VCaP (cell line): Measurements from ENCODE around the gene NBPF14.
"Not testable (repeated sequence)": the region's sequence is repeated elsewhere in the genome, so short reads cannot be mapped to it uniquely, and the experiment has no call there.

ENCODE experiments used
- H3K27ac ChIP-seq: fragments of 450-650 bp; 2 replicates; pipeline ENCODE4 v1.5.1; 2017
- TF ChIP-seq, protein P1 (sequence below): fragments of 450-650 bp; conservative IDR thresholded peaks from 2 replicates; pipeline ENCODE4 v1.5.1; 2017; ENCODE audit warnings: mild to moderate bottlenecking, moderate library complexity

Gene NBPF14, protein sequence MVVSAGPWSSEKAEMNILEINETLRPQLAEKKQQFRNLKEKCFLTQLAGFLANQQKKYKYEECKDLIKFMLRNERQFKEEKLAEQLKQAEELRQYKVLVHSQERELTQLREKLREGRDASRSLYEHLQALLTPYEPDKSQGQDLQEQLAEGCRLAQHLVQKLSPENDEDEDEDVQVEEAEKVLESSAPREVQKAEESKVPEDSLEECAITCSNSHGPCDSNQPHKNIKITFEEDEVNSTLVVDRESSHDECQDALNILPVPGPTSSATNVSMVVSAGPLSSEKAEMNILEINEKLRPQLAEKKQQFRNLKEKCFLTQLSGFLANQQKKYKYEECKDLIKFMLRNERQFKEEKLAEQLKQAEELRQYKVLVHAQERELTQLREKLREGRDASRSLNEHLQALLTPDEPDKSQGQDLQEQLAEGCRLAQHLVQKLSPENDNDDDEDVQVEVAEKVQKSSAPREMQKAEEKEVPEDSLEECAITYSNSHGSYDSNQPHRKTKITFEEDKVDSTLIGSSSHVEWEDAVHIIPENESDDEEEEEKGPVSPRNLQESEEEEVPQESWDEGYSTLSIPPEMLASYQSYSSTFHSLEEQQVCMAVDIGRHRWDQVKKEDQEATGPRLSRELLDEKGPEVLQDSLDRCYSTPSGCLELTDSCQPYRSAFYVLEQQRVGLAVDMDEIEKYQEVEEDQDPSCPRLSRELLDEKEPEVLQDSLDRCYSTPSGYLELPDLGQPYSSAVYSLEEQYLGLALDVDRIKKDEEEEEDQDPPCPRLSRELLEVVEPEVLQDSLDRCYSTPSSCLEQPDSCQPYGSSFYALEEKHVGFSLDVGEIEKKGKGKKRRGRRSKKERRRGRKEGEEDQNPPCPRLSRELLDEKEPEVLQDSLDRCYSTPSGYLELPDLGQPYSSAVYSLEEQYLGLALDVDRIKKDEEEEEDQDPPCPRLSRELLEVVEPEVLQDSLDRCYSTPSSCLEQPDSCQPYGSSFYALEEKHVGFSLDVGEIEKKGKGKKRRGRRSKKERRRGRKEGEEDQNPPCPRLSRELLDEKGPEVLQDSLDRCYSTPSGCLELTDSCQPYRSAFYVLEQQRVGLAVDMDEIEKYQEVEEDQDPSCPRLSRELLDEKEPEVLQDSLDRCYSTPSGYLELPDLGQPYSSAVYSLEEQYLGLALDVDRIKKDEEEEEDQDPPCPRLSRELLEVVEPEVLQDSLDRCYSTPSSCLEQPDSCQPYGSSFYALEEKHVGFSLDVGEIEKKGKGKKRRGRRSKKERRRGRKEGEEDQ (N-terminal part only)

DNA sequence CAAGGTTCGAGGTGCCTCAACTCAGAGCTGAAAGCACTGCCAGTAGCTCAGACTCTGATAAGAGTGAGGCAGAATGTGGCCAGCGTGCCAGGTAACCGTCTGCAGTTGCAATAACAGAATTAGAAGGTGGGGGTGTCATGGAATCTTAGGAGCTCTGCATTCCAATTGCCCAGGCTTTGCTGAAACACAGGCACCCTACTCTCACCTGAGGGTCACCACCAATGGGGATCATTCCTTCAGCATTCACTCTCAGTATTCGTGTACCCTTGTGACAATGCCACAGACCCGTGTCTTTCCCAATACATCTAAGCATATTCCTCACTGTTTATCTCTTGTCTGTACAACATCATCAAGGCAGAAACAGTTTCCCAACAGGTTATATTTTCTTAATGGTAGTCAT lies at the start of gene NBPF14:
TSS of gene NBPF14 (minus strand) at position 101 of the 400 bp plus-strand sequence. CDS start 294 bp downstream, outside the sequence.
- not testable (repeated sequence) for H3K27ac ChIP-seq

DNA sequence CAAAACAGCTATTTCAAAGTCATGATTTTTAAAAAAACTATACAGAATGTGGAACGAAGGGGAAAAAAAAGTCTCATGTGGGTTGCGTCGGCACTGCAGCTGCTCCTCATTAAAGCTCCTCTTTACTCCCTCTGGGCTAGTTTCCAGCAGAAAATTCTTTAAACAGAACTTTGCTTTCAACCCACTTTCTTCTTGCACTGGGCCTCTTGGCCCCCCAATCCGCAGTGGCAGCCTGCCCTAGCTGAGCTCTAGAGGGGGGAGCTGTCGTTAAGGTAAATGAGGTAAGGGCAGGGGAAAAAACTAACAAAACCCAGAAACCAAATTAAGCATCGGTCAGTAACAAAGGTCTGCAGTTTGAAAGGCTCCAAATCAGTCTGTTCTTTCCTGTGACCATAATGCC lies 29.6 kb upstream of the NBPF14 start:
- not testable (repeated sequence) for H3K27ac ChIP-seq

DNA sequence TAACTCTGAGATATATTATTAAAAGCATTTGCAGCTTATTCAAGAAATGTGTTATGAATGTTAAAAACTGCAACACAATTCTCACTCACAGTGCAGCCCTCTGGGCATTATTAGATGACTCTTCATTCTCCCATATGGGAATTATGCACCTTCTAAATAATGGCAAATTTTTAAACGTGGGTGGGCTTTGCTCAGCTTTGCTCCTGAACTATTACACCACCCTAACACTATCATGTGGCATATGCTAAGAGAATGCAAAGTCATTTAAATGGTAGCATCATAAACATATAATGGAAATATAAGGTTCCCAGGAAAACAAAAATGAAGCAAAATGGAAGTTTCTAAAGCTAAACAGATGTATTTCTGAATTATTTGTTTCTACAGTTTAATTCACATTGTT lies 22.4 kb upstream of the NBPF14 start:
- not testable (repeated sequence) for H3K27ac ChIP-seq

DNA sequence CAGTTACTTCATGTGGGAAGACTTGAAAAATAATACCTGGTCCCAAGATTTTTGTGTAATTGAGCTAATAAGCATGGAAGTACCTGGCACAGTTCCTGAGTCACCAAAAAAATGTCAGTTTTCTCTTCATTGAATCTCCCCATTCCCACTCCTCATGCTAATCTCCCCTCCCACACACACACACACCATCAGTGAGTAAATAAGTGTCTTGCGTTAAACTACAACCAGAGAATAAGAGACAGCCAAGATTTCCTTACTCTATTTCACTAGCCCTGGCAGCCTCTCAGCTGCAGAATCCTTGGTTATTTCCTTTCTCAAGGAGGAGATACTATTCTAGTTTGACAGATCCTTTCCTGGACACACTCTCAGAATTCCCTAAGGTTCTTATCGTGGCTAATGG lies 9.5 kb upstream of the NBPF14 start:
- not testable (repeated sequence) for H3K27ac ChIP-seq

DNA sequence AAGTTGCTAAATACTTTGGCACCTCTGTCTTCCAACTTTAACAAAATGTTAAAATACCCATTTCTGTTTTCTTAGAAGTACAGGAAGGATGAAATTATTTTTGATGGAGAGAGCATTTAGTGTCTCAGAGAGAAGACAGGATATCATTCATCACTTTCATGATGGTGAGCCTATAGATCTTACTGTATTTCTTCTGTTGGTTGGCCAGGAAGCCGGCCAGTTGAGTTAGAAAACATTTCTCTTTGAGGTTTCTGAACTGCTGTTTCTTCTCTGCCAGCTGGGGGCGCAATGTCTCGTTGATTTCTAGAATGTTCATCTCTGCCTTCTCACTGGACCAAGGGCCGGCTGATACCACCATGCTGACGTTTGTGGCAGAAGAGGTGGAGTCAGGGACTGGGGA lies 451 bp downstream of the NBPF14 start:
- H3K27ac ChIP-seq: not testable (repeated sequence)
- TF ChIP-seq, protein P1, sequence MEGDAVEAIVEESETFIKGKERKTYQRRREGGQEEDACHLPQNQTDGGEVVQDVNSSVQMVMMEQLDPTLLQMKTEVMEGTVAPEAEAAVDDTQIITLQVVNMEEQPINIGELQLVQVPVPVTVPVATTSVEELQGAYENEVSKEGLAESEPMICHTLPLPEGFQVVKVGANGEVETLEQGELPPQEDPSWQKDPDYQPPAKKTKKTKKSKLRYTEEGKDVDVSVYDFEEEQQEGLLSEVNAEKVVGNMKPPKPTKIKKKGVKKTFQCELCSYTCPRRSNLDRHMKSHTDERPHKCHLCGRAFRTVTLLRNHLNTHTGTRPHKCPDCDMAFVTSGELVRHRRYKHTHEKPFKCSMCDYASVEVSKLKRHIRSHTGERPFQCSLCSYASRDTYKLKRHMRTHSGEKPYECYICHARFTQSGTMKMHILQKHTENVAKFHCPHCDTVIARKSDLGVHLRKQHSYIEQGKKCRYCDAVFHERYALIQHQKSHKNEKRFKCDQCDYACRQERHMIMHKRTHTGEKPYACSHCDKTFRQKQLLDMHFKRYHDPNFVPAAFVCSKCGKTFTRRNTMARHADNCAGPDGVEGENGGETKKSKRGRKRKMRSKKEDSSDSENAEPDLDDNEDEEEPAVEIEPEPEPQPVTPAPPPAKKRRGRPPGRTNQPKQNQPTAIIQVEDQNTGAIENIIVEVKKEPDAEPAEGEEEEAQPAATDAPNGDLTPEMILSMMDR: 0 out of 2 replicates have a peak, but pooled peaks have one; percentile 6

DNA sequence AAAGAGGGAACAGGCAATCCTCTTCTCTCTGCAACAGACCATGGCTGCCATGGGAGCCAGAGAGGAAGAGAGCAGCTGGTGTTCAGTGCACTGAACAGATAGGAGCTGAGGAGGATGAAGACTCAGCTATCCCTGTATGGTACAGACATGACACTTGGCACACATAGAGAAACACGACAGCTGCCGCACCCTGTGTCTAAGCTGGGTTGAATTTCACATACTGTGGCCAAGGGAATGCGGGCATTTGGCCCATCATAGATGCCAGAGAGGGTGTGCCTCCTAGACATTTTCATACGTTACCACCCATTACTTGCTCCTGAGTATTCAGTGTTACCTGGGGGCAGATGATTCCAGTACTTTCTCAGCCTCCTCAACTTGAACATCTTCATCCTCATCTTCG lies 4.7 kb downstream of the NBPF14 start:
- H3K27ac ChIP-seq: not testable (repeated sequence)

DNA sequence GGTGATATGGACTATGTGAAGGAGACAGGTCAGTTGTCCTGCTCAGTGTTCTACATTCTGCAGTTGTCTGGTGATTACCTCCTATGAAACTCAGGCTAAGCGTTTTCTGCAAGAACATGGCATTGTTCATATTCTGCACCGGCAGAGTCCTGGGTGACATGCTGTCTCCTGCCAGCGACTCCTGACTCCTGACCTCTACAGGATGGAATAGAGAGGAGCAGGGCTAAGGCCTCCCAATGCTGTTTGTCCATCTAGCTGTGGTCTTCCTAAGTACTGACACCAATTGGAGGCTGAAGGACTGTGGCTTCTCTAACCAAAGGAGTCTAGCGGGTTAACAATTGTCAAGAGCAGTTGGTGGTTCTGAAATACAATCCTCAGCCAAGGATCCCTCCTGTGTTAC lies 63.7 kb downstream of the NBPF14 start:
- not testable (repeated sequence) for H3K27ac ChIP-seq

DNA sequence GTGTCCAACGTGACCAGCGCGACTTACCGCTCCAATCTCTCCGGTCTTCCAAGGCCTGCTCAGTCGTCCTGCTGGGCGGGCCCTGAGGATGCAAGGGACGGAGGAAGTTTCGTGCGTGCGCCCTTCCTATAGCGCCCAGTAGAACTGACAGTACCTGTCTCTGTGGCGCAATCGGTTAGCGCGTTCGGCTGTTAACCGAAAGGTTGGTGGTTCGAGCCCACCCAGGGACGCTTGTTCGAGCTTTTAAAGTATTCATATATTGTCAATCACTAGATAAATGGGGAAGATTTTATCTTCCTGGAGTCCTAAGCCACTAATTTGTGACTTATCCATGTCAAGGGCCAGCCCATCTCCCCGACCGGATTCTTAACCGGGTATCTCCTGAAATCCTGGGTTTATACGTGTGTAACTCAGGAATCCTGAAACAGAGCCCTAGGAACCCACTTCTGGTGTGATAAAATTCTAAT lies 66.7 kb downstream of the NBPF14 start:
- peak overlapping the region; percentile 45 for H3K27ac ChIP-seq

DNA sequence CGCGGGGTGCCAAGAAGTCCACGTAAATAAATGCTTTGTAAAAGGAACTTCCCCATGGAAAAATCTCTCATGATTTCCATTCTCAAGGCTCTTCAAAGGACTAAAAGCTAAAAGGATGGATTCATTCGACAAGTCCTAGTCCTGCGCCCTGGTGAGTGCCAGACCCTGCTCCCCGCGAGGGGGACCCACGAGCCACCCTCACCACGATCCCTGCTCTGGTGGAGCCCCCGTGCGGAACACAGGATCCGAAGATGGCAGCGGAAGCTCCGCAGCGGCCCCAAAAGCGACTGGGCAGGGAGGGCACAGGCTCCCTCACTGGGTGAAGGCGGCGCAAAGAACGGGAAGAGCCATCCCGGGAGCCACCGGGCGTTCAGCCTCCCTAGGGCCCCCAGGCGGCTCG lies 67.2 kb downstream of the NBPF14 start:
- peak overlapping the region; percentile 45 for H3K27ac ChIP-seq

DNA sequence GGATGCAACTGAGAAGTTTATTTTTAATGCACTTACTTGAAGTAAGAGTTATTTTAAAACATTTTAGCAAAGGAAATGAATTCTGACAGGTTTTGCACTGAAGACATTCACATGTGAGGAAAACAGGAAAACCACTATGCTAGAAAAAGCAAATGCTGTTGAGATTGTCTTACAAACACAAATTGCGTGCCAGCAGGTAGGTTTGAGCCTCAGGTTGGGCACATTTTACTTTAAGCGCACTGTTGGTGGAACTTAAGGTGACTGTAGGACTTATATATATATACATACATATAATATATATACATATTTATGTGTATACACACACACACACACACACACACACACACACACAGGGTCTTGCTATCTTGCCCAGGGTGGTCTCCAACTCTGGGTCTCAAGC lies 69.2 kb downstream of the NBPF14 start:
- H3K27ac ChIP-seq: not testable (repeated sequence)

DNA sequence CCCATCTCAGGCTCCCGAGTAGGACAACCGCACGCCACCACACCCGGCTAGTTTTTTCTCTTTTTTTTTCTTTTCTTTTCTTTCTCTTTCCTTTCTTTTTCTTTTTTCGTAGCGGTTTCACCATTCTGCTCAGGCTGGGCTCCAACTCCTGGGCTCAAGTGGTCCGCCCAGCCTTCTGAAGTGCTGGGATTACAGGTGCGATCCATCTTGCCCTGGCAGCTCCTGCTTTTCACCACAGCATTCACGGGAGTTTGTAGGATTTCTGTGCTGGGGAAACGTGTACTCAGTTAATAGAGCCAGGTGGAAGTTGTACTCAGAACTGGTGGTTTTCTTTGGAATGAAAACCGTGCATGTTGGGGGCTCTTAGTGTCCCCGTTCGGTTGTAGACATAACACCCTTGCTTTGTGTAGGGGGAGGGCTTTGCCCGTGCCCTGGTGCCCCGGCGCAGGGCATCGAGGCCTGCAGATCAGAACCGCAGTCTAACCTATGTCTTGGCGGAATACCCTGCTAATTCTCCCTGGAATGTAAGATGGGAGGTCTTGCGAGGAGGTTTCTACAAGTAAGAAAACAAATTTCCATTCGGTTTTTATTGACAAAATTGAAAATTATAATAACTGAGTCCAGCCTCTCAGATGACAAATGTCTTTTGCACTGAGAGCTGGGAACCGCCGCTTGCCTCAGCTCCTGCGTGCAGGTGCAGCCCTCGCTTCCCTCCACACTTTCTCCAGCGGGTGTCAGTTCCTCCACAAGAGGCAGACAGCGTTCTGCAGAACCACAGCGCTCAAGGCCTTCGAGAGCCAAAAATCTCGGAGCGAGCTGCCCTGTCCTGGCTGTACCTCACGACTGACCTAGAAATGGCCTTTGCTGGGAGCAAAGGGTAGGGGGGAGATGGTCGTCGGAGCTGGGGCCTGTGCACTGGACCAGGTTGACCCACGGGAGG lies 72.3 kb downstream of the NBPF14 start:
- peak overlapping the region; percentile 74 for H3K27ac ChIP-seq

DNA sequence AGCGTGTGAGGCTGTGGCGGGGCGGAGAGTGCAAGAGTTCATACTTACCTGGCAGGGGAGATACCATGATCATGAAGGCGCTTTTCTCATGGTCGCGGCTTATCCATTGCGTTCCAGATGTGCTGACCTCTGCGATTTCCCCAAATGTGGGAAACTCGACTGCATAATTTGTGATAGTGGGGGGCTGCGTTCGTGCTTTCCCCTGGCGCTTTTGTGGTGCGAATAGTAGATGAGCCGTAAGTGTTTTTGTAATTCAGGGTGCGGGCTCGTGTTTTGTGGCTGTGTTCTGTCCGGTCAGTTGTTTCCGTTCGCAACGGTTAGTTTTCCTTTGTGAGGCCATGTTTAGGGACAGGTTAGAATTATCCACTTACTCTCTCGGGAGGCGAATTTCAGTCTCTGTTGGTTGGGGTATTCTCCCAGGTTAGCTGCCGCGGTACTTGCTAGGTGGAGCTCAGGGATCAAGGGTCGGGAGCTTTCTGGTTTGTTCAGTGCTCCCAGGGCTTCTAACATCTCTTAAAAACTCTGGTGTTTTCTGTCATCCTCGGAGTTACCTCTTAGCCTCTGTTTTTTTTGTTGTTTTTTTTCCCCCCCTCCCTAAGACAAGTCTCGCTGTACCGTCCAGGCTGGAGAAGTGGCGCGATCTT lies 73.1 kb downstream of the NBPF14 start:
- H3K27ac ChIP-seq: peak overlapping the region; percentile 74

DNA sequence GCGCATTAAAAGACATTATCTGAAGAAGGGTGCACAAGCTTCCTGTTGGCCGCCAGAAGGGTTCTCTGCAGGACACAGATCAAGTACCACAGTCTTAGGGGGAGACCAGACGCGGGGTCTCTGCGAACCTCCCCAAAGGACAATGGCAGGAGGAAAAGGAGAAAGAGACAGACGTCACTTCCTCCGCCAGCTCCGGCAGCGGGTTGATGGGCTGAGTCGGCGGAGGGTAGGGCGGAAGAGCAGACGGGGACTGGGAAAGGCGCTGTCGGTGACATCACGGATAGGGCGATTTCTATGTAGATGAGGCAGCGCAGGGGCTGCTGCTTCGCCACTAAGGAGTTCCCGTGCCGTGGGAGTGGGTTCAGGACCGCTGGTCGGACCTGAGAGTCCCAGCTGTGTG lies 73.7 kb downstream of the NBPF14 start:
- peak overlapping the region; percentile 74 for H3K27ac ChIP-seq

DNA sequence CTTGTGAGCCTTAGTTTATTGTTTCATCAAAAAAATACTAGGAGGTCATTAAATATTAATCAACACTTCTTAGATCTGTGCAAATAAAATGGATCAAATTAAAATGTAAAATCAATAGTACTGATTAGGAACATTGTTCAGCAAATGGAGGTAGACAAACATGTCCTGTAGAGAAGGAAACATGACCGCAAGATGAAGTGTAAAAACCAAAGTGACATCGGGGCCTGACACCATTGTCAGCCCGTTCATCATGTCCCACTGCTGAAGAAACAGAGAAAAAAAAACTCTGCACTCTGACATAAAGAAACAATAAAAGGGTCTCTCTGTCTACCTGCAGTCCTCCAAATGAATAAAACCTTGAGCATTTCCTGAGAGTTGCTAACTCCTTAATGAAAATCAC lies 81.5 kb downstream of the NBPF14 start:
- peak overlapping the region; percentile 71 for H3K27ac ChIP-seq

DNA sequence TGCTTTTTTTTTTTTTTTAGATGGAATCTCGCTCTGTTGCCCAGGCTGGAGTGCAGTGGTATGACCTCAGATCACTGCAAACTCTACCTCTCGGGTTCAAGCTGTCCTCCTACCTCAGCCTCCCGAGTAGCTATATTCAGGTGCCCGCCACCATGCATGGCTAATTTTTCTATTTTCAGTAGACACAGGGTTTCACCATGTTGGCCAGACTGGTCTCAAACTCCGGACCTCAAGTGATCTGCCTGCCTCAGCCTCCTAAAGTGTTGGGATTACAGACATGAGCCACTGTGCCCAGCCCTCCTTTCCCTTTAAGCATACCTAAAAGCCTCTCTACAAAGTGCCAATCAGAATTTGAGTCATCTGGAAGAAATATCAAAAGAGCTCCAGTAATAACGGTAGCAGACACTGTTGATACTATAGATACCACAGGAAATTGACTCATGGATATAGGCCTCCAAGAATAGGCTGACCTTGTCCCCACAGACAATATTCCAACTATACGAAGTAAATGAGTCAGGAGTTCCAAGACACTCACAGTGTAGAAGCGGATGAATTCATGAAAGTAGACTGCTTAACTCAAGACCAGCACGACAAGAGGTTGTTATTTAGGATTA lies 83.1 kb downstream of the NBPF14 start:
- H3K27ac ChIP-seq: not testable (repeated sequence)

DNA sequence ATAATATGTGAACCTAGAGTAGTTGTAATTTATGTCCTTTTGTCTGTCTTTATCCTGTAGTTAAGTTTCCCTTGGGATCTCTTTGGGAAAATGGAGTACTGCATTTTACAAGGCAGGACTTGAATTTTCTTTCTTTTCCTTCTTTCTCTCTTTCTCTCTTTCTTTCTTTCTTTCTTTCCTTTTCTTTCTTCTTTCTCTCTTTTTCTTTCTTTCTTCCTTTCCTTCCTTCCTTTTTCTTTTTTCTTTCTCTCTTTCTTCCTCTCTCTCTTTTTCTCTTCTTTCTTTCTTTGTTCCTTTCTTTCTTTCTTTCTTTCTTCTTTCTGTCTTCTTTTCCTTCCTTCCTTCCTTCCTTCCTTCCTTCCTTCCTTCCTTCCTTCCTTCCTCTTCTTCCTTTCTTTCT lies 101.9 kb downstream of the NBPF14 start:
- H3K27ac ChIP-seq: not testable (repeated sequence)

DNA sequence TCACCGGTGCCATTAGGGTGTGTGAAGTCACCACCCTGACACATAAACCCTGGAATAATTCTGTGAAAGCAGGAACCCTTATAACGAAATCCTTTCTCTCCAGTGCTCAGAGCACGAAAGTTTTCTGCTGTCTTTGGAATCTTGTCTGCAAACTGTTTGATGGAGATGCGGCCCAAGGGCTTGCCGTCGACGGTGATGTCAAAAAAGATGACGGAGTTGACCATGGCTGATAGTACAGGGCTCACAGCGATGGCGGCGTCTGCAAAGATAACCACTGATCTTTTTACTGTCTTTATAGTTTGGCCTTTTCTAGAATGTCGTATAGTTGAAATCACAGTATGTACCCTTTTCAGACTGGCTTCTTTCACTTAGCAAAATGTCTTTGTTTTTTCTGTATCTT lies 112.8 kb downstream of the NBPF14 start, which contains the start of gene PPIAL4G:
TSS of gene PPIAL4G (minus strand) at position 274 of the 400 bp plus-strand sequence. CDS start at position 224, 50 bp downstream.
- not testable (repeated sequence) for H3K27ac ChIP-seq
